GM19035 (cell line): ENCODE results near the gene SMIM14.
A peak's percentile ranks its signal among the peaks of the same experiment; 100 is the strongest.
"Not testable (repeated sequence)": the region's sequence is repeated elsewhere in the genome, so short reads cannot be mapped to it uniquely, and the experiment has no call there.

Experiments
- ATAC-seq: cut with Tn5 transposase; IDR thresholded peaks from one replicate; pipeline ENCODE4 v1.9.1; 2021; ENCODE audit not compliant: unreplicated experiment

The SMIM14 gene

DNA sequence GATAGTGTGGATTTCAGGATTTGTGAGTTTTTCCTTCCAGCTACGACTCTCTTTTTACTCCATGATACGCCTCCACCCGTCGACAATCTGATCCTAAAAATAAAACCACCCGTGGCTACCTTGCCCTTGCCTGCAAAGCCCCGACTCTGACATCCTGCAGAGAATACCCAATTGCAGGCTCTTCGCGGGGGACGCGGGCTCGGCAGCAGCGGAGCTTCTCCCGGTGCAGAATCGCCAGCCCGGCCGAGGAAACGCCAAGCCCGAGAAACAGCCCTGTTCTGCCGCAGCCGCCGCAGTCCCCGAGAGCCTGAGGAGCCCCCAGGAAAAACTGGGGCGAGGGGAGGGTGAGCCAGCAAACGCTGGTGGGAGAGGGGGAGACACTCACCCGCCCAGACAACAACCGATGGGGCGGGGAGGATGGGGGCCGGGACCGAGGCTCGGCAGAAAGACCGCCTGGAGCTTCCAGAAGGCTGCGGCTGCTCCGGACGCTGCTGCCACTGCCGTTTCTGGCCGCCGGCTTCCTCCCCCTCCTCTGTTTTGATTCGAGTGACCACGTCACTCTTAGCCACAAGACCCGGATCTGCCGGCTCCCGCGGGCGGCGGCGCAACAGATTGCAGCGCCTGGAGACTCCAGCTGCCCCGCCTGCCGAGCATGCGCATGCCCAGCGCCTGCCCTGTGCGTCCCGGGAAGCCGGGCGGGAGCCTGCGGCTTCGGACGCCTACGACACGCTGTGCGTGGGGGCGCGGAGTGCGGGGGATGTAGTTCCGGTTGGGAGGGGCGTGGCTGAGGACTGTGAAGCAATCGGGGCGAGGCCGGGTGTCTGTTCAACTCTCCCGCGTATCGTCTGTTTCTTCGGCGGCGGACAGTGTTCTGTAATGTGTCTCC lies at the start of gene SMIM14:
SMIM14 (minus strand) TSS at position 512 of the 886 bp plus-strand sequence. CDS start 33,720 bp downstream, outside the sequence.
- peak; percentile 79 for ATAC-seq

DNA sequence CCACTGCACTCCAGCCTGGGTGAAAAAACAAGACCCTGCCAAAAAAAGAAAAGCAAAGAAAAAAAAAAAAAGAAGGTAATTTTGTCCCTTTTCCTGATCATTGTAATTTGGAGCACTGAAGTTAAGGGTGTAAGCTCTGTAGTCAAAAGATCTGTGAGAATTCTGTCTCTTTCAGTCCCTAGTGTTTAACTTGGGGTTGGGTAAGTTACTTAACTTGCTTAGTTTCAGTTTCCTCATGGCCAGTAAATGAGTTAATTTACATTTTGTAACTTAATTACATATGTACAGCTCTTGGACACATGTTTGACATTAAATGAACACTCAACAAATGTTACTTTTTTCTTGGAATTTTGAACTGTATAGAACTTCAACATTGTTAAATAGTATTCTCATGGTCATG lies 48.3 kb upstream of the SMIM14 start:
- no peak for ATAC-seq

DNA sequence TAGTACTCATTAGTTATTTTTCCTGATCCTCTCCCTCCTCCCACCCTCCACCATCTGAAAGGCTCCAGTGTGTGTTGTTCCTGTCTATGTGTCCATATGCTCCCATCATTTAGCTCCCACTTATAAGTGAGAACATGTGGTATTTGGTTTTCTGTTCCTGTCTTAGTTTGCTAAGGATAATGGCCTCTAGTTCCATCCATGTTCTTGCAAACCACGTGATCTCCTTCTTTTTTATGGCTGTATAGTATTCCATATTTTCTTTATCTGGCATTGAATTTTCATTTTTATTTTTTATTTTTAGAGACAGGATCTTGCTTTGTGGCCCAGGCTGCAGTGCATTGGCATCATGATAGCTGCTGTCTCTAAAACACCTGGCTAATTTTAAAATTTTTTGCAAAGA lies 47.3 kb upstream of the SMIM14 start:
- ATAC-seq, result no peak

DNA sequence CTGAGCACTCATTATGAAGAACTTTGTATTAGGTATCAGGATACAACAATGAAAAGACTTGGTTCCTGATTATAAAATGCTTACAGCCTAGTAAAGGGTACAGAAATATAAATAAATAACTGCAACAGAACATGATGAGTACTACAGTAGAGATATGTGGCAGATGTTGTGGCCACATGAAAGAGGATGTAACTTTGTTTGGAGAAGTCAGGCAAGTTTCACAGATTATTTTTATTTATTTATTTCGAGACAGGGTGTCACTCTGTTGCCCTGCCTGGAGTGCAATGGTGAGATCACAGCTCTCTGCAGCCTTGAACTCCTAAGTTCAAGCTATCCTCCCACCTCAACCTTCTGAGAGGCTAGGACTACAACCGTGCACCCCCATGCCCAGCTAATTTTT lies 43.5 kb upstream of the SMIM14 start:
- ATAC-seq, result peak; percentile 68

DNA sequence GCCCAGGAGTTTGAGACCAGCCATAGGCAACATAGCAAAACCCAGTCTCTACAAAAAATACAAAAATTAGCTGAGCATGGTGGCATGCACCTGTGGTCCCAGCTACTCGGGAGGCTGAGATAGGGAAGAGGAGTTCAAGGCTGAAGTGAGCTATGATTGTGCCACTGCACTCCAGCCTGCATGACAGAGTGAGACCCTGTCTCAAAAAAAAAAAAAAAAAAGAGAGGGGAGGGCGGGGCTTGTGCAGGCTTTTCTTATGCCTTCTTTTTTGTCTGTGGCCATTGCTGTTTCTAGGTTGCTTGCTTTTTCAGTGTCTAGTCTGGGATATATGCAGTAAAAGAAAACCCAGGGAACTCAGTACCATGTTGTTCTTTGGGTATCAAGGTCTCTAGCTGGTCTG lies 42.3 kb upstream of the SMIM14 start:
- not testable (repeated sequence) for ATAC-seq

DNA sequence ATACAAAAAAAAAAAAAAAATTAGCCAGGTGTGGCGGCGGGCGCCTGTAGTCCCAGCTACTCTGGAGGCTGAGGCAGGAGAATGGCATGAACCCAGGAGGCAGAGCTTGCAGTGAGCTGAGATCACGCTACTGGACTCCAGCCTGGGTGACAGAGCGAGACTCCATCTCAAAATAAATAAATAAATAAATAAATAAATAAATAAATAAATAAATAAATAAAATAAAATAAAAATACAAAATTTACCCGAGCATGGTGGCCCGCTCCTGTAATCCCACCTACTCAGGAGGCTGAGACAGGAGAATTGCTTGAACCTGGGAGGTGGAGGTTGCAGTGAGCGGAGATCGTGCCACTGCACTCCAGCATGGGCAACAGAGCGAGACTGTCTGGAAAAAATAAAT lies 37.0 kb upstream of the SMIM14 start:
- ATAC-seq, result not testable (repeated sequence)

DNA sequence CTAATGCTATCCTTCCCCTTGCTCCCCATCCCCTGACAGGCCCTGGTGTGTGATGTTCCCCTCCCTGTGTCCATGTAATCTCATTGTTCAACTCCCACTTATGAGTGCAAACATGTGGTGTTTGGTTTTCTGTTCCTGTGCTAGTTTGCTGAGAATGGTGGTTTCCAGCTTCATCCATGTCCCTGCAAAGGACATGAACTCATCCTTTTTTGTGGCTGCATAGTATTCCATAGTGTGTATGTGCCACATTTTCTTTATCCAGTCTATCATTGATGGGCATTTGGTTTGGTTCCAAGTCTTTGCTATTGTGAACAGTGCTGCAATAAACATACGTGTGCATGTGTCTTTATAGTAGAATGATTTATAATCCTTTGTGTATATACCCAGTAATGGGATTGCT lies 31.6 kb upstream of the SMIM14 start:
- not testable (repeated sequence) for ATAC-seq

DNA sequence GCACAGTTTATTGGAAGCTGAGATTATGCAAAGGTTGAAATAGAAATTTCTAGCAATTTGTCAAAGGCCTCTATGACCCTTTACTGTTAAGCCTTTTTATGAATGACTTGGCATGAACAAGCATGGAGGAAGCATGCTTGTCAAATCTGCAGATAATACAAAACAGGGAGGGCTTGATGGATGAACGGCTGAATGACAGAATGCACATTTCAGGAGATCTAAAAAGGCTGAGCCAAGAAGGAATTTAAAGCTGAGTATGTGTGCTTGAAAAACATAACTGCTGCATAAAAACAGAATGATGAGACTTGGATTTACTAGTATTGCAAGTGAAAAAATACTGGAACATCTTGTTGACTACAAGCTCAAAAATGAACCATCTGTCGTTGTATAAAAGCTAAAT lies 30.2 kb upstream of the SMIM14 start:
- no peak for ATAC-seq

DNA sequence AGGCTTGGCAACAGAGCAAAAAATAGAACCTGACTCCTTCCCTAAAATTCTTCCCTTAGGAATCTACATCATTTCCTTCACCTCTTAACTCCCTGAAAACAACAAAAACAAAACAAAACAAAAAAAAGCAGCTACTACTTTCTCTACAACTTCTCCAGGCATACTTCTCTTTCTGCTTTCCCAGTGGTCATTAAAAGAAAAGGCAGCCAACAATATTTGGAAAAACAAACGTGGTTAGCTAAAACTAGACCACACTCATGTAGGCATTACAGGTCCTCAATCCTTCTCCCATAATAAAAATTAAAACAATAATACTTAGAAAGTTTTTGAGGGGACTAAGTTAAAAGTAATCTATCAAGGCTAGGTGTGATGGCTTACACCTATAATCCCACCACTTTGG lies 29.0 kb upstream of the SMIM14 start:
- ATAC-seq, result no peak

DNA sequence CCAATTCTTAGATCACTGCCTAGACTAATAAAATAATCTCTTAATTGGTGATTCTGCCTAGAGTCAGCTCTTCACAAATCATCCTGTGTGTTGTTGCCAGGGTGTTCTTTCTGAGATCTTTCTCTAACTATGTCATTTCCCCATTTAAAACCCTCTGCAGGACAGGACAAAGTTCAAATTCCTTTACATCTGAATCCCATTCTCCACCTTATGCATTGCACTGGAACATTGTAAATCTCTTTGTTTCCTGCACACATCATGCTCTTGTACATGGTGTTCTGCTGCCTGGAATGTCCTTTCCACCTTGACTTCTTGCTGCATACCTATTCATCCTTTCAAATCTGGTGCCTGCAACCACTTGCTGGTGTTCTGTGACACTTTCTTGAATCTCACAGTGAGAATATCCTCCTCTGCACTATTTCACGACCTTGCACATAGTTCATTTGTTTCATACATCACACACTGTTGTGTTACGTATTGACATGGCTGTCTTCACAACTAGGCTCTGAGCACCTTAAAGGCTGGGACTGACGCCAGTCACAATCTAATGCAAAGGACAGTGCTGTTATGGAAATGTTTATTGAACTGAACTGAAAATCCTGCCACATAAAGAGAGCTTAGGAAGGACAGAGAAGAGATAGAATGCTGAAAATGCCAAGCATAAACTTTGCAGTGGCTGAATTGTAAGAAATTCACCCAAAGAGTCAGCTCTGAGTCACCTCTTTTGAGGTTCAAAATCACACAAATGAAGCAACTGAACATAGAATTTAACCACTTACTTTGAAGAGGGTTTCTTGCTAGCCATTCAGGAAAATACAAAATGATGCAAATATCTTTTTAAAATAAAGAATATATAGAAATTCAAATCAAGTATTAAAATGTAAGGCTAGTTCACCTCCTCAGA lies 26.4 kb upstream of the SMIM14 start:
- no peak for ATAC-seq

DNA sequence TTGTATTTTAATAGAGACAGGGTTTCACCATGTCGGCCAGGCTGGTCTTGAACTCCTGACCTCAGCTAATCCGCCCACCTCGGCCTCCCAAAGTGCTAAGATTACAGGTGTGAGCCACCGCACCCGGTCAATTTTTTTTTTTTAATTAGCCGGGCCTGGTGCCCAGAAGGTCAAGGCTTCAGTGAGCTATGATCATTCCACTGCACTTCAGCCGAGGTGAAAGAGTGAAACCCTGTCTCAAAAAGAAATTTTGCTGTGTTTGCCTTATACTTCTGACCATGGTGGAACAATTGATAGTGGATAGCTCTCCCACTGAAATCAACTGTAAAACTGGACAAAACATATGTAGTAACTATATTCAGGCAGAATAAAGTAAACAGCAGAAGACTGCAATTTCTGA lies 24.0 kb upstream of the SMIM14 start:
- ATAC-seq, result no peak

DNA sequence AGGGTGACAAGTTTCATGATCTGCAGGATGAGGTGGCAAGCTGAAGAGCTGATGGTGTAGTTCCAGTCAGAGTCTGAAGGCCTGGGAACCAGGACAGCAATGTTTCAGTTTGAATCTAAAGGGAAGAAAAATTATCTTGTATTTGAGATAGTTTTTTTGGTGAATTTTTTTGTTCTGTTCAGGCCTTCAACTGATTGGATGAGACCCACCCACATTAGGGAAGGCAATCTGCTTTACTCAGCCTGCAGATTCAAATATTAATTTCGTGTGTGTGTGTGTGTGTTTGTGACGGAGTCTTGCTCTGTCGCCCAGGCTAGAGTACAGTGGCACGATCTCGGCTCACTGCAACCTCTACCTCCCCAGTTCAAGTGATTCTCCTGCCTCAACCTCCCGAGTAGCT lies 22.1 kb upstream of the SMIM14 start:
- no peak for ATAC-seq

DNA sequence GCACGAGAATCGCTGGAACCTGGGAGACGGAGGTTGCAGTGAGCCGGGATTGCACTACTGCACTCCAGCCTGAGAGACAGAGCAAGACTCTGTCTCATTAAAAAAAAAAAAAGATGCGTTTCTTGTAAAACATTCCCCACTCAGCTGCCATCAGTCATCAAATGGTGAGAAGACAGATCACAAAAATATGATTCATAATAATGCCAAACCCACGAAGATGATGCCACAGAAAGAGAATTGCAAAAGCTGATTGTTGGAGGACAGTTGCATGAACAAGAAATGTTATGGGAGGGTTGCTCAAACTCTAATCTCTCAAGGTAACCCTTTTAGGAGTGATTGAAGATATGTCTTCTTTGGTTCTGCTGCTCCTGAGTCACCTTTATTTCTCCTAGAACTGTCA lies 21.4 kb upstream of the SMIM14 start:
- ATAC-seq, result no peak

DNA sequence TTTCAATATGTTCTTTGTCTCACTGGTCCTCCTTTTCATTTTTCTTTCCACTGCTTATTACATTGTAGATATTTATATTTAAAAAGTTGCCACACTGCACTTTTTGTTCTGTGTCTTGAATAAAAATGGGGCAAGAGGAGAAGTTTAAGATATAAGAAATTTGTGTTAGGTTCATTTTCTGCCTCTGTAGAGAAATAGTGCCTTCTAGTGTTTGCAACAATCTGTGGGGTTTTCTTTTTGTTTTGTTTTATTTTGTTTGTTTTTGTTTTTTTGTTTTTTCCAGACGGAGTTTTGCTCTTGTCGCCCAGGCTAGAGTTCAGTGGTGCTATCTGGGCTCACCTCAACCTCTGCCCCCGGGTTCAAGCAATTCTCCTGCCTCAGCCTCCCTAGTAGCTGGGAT lies 20.1 kb upstream of the SMIM14 start:
- ATAC-seq, result no peak

DNA sequence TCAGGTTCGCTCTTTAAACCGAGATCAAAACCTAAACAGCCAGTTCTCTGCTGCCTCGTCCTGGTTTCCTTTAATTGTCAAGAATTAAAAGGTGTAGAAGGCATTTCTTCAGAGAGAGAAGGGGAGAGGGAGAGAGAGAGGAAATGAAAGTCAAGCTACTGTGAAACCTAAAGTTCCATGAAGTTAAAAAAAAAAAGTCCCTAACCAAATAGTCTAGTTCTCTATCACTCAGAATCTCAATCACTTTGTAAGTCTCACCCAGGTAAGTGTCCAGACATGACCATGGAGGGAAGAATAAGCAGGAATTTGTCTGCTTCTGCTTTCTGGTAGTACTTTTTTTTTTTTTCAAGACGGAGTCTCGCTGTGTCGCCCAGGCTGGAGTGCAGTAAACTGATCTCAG lies 18.8 kb upstream of the SMIM14 start:
- peak; percentile 76 for ATAC-seq

DNA sequence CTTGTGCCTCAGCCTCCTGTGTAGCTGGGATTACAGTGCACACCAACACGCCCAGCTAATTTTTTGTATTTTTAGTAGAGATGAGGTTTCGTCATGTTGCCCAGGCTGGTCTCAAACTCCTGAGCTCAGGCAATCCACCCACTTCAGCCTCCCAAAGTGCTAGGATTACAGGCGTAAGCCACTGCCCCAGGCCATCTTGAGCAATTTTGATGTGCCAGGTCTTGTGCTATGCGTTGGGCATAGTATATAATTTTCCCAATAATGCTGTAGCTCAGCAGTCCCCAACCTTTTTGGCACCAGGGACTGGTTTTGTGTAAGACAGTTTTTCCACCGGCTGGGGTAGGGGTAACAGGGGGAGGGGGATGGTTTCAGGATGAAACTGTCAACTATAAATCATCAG lies 18.0 kb upstream of the SMIM14 start:
- not testable (repeated sequence) for ATAC-seq

DNA sequence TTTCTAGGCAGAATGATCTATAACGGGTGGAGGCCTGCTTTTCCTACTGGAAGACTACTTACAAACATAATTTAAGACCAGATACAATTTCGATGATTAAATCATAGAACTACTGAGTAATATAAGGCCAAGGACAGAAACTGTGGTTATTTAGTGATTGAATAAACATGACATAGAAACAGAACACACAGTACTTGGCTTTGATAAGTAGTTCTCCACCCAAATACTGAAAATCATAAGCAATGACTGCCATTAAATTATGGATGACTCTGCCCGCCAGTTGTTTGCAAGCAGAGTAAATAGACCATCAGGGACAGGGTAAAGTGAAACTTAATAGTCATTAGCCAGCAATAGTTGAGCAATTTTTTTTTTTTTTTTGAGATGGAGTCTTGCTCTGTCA lies 17.2 kb upstream of the SMIM14 start:
- ATAC-seq, result no peak

DNA sequence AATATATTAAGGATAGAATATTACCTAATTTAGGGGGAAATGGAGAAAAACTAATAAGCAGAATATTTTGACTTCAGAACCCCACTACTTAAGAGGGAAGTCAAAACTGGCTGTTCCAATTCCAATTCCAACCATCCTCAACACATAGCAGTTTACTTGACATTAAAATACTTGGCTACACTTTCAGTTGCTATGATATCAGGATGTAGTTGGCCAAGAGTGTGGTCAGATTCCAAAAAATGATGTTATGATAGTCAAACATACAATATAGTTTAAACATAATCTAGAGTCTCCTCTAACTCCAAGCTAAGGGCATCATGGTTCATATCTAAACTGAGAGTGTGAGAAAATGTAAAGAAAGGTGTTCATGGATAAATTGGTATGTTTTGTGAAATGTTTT lies 16.5 kb upstream of the SMIM14 start:
- no peak for ATAC-seq

DNA sequence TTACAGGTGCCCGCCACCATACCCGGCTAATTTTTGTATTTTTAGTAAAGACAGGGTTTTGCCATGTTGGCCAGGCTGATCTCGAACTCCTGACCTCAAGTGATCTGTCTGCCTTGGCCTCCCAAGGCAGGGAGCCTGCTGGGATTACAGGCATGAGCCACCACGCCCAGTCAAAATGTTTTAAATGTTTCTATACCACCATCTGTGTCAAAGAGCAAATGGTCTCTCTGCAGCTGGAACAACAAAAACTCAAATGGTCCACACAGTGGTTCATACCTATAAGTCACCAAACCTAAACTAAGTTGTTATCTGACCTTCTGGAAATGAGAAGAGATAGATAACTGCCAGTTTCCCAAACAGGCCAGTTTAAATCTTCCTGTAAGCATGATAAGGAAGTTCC lies 12.9 kb upstream of the SMIM14 start:
- not testable (repeated sequence) for ATAC-seq

DNA sequence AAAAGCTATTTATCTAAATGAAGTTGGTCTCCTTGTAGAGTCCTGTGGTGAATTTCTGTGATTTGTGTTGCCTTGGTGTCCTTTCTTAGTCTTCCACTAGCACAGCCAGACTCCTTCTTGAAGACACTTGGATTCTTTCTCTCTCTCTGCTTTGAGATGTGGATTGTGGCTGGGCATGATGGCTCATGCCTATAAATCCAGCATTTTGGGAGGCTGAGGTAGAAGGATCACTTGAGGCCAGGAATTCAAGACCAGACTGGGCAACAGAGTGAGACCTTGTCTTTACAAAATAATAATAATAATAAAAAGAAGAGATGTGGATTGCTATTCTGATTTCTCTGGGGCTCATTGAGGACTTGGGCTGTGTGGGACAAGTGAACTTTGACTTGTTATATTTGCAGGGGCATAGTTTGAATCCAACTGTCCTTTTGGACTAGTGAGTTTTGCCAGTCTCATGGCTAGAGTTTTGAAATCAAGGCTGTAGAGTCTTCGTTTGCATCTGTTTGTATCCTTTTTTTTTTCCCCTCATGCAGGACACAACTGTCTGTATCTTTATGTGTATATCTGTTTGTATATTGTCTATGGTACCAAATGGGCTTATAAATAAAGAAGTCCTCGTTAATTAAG lies 11.1 kb upstream of the SMIM14 start:
- ATAC-seq, result no peak

DNA sequence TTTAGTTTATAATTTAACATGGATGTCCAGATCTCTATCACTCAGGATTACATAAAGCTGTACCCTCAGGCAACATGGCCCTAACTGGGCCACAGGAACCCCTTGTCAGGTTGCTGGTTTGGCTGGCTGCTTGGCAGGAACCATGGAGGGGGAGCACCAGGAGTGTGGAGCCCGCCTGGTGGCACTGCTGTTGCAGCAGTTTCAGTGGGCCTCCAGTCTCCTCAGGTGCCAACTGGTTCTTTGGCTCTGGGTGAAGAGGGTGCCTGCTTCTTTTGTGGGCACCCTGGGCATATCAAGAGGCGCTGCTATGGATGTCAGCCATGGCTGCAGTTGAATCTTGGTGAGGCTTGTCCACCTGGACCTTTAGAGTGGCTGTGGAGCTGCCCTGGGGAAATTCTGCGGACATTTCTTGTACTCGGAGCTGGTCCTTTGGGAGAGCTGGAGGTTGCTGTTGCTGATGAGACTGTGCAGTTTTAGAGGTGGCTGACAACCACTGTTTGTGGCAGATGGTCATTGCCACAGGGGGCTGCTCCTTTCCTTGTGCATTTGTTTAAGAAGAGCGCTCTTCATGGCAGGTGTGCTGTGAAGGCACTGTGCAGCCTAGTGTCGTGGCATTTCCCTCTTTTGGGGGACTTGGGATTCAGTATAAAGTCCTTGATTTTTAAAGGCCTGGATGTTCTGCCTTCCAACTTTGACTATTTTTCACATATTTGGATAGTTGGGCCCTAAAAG lies 10.3 kb upstream of the SMIM14 start:
- no peak for ATAC-seq
